H54 (cell line): ENCODE results near the gene ARMC2.

Experiments
- DNase-seq: peaks from one replicate; pipeline ENCODE4 v3.0.0; 2011; ENCODE audit warnings: low spot score, mixed read lengths; ENCODE audit not compliant: insufficient read length
- FAIRE-seq: peaks from 3 replicates; lab custom pipeline; 2011; peaks lifted over from hg19 to GRCh38; lab: Jason Lieb, UNC
- POLR2A ChIP-seq: IDR thresholded peaks from 2 replicates; pipeline ENCODE4 v1.6.1; 2011; ENCODE audit warnings: low read depth, mild to moderate bottlenecking, low read length

ARMC2 gene

GRCh38 chr6:108820006-108820405, 28.2 kb upstream of the ARMC2 start:
- FAIRE-seq, result no peak
- DNase-seq, result no peak
- no peak for TF ChIP-seq POLR2A

- no peak for TF ChIP-seq POLR2A
Observed at GRCh38 chr6:108822401-108822800, 25.8 kb upstream of the ARMC2 start.

GRCh38 chr6:108825326-108825725, 22.9 kb upstream of the ARMC2 start:
- no peak for TF ChIP-seq POLR2A
- FAIRE-seq (no peak), DNase-seq (no peak)

More at GRCh38 chr6:108822401-108822800, 25.8 kb upstream of the ARMC2 start:
- DNase-seq, result no peak
- FAIRE-seq, result no peak

- DNase-seq (no peak), FAIRE-seq (no peak)
- no peak for TF ChIP-seq POLR2A
Observed at GRCh38 chr6:108831104-108831503, 17.1 kb upstream of the ARMC2 start.

GRCh38 chr6:108832738-108833137, 15.5 kb upstream of the ARMC2 start:
- DNase-seq (no peak), FAIRE-seq (no peak)
- TF ChIP-seq POLR2A, result no peak

GRCh38 chr6:108835218-108835850, 12.9 kb upstream of the ARMC2 start:
- DNase-seq (peak; percentile 52), FAIRE-seq (peak; percentile 64)

GRCh38 chr6:108836061-108836460, 12.2 kb upstream of the ARMC2 start:
- no peak for TF ChIP-seq POLR2A
- FAIRE-seq (no peak), DNase-seq (no peak)

More at GRCh38 chr6:108835218-108835850, 12.9 kb upstream of the ARMC2 start:
- TF ChIP-seq POLR2A, result no peak

- FAIRE-seq (no peak), DNase-seq (no peak)
- no peak for TF ChIP-seq POLR2A
Observed at GRCh38 chr6:108837236-108837971, 10.8 kb upstream of the ARMC2 start.

GRCh38 chr6:108838101-108838717, 10.0 kb upstream of the ARMC2 start:
- DNase-seq, result no peak
- no peak for TF ChIP-seq POLR2A
- FAIRE-seq, result no peak

GRCh38 chr6:108839083-108839642, 9.1 kb upstream of the ARMC2 start:
- no peak for TF ChIP-seq POLR2A
- DNase-seq, result no peak
- no peak for FAIRE-seq

- TF ChIP-seq POLR2A, result no peak
- FAIRE-seq (no peak), DNase-seq (no peak)
Observed at GRCh38 chr6:108840919-108841318, 7.3 kb upstream of the ARMC2 start.

- no peak for DNase-seq
- FAIRE-seq, result no peak
- TF ChIP-seq POLR2A, result no peak
Observed at GRCh38 chr6:108841377-108841855, 6.8 kb upstream of the ARMC2 start.

GRCh38 chr6:108844135-108844534, 4.1 kb upstream of the ARMC2 start:
- FAIRE-seq (no peak), DNase-seq (no peak)
- TF ChIP-seq POLR2A, result no peak

- no peak for TF ChIP-seq POLR2A
- FAIRE-seq (no peak), DNase-seq (no peak)
Observed at GRCh38 chr6:108845145-108845544, 3.1 kb upstream of the ARMC2 start.
